HuH-7.5 (cell line): ENCODE results near the gene URAD.

ENCODE experiments used
- DNase-seq: peaks from one replicate; pipeline ENCODE4 v3.0.0; 2011; ENCODE audit warnings: low spot score

Gene URAD

DNA sequence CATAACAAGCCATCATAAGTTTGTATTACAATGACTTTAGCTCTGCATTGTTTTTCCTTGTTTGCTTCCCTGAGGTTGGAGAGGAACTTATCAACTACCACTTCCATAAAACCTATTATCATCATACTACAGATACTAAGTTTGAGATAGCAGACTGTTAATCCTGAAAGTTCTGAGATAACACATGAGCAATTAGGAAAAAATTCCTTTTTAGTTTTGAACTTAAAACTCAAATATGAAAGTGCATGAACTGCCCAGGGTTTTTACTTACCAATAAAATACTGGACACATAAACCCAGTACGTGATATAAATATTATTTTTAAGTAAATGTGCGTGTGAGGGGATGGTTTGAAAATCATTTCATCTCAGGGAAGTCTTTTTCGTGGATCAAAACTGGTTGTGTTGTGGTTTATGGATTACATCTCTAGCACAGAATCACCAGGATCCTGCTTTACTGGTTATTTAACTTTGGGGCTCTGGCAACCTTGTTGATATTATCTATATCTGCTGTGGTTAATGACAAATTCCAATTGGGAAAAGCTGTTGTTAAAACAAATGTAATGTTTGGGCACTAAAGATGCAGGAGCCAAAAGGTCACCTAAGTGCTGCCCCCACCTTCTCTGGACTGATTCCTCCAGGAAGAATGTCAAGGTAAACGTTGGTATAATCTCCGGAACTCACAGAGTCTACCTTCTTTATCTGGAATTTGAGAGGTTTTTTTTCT lies 31.8 kb downstream of the URAD start:
- DNase-seq = no peak

DNA sequence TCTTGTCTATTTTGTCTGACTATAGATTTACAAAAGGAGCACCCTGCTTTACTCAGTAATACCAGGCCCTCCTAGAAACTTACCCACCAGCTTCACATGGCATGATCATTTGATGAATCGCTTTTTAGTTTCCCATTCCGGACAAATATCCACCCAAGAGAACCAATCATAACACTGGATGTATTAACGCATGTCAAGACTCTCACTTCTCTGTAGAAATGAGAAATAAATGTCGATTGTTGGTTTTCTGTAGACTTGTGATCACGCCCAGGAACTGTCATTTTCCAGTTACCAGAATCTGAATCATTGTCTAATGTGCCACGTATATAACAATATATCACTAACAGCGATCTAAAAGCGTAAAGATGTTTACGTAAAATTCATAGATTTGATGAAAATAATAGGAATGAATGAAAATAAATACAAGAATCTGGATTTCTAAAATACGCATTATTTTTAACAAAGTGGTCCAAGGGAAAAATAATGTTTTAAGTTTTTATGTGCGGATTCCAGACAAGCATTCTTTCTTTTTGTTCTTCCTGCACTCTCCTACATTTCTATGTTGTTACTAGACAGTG lies 33.4 kb downstream of the URAD start:
- DNase-seq = no peak

DNA sequence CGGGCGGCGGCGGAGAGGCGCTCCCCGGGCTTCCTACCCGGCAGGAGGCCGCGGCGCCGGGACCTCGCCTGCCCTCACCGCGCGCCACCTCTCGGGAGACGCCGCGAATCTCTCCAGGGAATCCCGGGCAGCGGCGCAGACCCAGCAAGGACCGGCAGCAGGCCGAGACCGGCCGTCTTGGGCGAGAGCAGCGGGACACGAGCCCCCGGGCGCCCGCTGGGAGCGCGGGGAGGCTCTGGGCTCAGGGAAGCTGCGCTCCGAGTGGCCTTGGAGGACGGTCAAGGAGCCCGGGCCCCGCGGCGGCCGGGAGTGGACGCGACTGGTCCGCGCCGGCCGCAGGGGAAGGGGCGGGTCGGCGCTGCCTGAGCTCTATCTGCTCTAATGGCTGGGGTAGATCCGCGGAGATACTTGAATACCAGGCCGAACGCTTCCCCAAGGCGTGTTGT lies 34.1 kb downstream of the URAD start:
- DNase-seq = no peak

DNA sequence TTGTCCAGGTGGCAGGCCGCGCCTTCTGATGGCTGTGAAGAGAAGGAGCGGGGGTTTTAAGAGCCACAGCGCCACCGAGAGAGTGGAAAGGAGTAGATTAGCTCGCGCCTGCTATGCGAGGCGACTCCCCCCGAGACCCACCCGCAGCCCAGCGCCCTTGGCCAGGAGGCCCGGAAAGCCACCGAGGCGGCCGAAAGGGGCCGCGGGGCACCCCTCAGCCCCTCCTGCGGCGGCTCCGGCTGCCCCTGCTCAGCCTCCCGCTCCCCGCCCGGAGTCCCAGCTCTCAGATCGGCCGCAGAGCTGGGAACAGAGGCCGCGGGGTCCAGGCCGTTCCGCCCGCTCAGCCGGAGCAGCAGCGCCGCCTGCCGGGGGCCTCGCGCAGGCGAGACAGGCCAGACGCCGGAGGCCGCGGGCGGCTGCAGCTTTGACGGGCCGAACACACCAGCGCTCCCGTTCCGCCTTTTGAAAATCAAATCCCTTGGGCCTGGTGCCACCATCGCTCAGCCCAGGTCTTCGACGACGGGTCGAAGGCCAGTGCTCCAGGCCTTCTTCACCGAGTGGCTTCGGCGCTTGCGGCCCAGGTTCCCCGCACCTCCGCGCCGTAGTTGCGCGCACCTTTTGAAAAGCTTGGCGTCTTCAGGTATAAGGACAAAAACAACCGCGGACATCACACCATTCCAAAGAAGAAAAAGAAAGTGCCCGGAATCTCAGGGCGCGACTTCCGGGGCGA lies 34.7 kb downstream of the URAD start:
- peak; percentile 65 for DNase-seq

DNA sequence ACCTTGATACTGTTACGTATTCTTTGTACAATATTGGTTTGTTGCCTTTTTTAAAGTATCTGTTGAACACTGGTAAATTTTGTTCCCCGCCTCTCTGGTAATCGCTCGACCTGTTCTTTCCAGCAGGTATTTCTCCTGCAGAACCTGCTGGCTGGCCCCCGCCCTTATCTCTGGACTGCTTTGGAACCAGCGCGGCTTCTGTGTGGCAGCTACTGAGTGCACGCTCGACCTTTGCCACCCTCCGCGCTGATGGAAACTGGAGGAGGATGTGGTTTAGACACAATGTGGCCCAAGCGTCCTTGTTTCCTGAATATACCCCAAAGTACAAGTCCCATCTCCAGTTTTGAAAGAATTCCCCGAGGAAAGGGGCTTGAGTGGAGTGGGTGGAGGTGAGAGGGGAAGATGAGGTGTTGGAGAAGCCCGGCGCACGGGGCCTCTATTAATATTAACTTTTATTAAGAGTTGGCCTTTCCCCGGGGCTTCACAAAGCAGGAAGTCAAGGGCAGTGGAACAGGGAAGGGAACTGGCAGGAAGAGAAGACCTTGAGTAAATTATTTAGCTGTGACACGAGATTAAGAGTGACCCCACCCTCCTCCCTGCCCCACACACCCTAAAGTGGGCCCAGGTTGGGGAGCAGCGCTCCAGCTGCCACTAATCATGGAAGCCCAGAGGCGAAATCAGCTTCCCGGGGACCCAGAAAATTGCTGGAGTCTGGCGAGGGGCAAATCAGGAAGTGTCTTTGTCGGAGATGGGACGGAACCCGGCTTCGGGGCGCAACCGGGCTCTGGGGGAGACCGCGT lies 35.4 kb downstream of the URAD start:
- no peak for DNase-seq

DNA sequence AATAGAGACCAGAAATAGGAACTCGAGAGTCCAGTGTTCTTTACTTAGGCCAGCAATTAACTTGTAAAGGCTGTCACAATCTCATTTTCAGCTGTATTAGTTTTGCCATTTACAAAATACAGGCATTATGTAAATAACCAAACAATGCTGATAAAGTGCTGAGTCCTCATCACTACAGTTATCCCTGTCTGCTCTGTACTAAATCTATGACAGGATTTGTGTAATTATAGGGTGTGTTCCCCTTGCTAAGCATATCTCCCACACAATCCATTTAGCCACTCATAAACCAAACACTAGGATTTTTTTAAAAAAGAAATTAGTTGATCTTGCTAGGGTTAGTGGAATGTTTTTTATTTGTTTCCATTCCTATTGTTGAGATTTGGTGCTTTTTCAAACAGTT lies 45.5 kb downstream of the URAD start:
- DNase-seq = no peak

DNA sequence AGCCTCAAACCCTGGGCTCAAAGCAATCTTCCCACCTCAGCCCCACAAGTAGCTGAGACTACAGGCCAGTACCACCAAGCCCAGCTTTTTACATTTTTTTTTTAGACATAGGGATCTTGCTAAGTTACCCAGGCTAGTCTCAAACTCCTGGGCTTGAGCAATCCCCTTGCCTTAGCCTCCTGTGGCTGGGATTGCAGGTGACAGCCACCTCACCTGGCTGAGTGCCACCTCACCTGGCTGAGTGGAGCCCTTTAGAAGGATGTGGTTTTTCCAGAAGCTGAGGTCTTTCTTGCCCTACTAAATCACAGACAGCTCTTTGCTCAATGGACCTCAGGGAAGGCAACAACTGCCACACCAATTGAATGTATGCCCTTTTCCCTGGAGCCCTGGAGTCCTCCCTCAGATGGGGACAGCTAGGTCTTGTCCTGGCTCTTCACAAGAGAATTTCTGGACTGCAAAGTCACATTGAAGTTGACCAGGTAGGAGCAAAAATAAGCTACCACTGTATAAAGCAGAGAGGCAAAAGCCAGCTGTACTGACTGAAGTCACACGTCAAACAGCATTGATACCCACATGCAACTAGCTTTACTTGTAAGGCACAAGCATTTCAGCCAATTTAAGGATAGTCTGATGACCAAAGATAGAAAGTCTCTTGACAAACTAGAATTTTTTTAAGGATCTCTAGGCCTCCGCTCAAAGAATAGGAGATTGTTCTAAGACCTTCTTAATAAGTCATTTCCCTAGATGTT lies 54.7 kb downstream of the URAD start:
- DNase-seq = no peak

DNA sequence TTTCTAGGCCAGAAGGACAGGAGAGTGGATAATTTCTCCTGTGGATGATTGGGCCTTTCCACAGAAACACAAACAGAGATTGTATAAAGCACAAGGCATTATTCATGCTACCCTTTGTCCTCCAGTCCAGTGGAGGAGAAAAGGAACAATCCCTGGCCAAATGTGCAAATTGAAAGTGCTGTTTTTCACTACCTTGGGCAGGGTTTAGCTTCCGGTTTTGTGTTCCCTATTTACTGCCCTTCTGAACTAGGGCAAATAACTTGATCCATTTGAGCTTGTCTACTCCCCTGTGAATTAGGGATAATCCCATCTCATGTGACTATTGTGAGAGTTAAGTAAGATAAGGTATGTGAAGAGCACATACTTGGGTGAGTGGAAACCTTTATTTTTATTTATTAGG lies 55.4 kb downstream of the URAD start:
- DNase-seq = no peak

DNA sequence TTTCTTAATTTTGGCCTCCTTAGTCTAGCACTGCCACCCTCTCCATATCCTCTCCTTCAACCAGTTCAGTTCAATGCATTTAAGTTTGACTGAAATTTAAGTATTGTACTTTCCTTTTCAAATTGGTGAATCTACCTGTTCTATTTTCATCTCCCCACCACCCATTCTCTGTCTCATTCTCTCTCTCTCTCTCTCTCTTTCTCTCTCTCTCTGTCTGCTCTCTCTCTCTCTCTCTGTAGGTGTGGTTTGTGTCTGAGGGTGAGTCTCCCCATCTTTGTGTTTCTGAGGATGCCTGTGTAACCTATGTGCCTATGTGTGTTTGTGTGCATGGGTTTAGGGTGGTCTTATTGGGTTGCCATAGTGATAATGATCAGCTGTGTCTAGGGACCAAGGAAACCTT lies 58.6 kb downstream of the URAD start:
- DNase-seq = no peak

DNA sequence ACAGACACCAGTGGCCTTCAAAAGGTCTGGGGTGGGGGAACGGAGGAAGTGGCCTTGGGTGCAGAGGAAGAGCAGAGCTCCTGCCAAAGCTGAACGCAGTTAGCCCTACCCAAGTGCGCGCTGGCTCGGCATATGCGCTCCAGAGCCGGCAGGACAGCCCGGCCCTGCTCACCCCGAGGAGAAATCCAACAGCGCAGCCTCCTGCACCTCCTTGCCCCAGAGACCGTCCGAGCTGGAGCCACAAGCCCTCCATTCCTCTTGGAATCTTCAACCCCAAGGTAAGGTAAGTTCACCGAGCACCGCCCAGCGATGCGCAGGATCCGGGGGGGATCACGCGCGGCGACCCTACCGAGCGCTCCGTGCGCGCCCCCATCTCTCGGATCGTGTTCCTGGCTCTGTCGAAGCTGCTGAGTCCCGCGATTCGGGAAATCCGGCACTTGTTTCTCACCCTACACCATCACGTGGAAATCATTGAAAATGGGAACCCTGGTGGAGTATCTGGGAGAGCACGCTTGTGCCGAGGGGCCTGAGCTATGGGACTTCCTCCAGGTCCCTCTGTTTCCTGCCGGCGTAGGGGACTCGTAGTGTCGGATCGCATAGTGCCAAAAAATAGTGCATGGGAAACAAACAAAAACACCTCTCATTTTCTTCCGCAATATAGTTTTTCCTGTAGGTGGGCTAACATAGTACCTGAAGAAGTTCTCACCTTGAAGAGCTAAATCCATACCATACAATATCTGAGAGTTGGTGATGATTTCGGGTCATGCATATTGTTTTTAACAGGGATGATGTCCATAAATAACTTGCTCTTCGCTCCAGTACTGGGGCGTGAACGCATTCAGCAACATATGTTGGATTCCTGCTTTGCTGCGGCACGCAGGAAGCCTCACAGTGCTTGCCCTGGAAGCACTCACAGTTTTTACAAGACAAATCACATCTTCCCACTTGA lies 59.4 kb downstream of the URAD start:
- DNase-seq = no peak

DNA sequence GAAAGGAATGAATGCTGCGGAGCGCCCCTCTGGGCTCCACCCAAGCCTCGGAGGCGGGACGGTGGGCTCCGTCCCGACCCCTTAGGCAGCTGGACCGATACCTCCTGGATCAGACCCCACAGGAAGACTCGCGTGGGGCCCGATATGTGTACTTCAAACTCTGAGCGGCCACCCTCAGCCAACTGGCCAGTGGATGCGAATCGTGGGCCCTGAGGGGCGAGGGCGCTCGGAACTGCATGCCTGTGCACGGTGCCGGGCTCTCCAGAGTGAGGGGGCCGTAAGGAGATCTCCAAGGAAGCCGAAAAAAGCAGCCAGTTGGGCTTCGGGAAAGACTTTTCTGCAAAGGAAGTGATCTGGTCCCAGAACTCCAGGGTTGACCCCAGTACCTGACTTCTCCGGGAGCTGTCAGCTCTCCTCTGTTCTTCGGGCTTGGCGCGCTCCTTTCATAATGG lies 60.1 kb downstream of the URAD start:
- no peak for DNase-seq
